Ectodermal cell (in vitro differentiated cells): ENCODE data around the gene STH.

ENCODE experiments used
- H3K27ac ChIP-seq: 2 replicates; pipeline ENCODE4 v1.7.0; 2013; ENCODE audit warnings: mild to moderate bottlenecking, low read depth, low read length; ENCODE audit not compliant: insufficient read depth, poor library complexity, severe bottlenecking
- H3K27me3 ChIP-seq: 2 replicates; pipeline ENCODE4 v1.7.0; 2013; ENCODE audit warnings: mild to moderate bottlenecking, low read length; ENCODE audit not compliant: insufficient read depth, control insufficient read depth, poor library complexity, severe bottlenecking
- H3K36me3 ChIP-seq: one replicate; pipeline ENCODE4 v1.7.0; 2013; ENCODE audit warnings: low read length; ENCODE audit not compliant: control insufficient read depth, insufficient read depth
- H3K4me1 ChIP-seq: one replicate; pipeline ENCODE4 v1.7.0; 2013; ENCODE audit warnings: low read length; ENCODE audit not compliant: control insufficient read depth, insufficient read depth
- H3K4me3 ChIP-seq: 2 replicates; pipeline ENCODE4 v1.7.0; 2013; ENCODE audit warnings: low read depth, low read length, control low read depth; ENCODE audit not compliant: insufficient read depth
- H3K9me3 ChIP-seq: 2 replicates; pipeline ENCODE4 v1.7.0; 2013; ENCODE audit warnings: mild to moderate bottlenecking, low read length, moderate library complexity; ENCODE audit not compliant: control insufficient read depth
- WGBS, 2 experiments: methylation state at CpG; one replicate each; pipeline ENCODE4 v1.1.7; 2013; ENCODE audit warnings: missing lambda C conversion rate in 2 of 2; 5-methylcytosine and 5-hydroxymethylcytosine counted together

The STH gene

DNA sequence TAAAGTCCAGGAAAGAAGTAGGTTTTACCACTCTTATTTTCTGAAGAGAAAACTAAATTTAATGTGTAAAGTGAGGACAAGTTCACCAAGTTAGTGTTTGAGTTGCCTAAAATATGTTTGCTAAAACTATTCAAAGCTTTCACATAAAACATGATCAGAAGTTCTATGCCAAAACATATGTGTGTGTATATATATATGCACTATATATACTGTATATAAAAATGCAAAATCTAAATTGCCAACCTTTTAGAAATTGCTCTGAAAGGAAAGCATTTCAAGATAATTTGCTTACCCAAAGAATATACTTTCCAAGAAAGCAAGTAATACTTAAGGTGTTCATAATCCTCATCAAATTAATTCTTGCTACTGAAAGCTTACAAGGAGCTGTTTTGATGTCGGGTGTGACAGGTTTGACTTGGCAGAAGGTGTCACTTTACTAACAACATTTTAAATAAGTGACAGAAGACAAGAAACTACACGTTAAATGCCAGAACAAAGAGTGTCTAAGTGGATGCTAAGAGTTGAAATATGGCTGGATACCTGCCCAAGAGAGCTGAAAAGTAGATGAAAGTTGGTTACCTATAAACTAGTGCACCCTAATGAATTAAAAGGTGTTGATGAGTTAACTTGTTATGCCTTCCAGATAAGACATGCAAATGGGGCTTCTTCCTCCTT, 32.3 kb upstream of the STH start:
- Histone ChIP-seq H3K36me3 (no peaks in the 10 kb centered on the region), H3K9me3 (no peaks in the 10 kb centered on the region), H3K27me3 (no peaks in the 10 kb centered on the region), H3K27ac (no peak overlapping the region), H3K4me1 (no peaks in the 10 kb centered on the region), H3K4me3 (no peak overlapping the region)
- 76 to 85% methylated on average over 2 of the region's 2 CpGs for WGBS, 2 experiments

DNA sequence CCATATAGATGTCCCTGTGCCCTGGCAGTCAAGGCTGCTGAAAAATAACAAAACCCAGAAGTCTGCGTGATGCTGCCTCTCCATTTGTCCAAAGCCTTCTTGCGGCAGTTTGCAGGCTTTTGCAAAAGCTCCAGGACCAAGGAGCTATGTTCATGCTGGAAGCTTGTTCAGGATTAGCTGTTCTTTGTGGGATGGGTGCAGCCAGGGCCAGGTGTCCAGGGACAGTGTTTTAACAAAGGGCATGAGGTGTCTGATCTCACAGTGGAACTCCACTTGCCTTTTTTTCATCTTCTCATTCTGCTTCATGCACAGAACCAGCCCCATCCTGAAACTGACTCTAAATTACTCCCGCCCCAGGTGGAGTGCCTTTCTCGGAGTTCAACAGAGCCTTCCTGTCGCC, 31.7 kb upstream of the STH start:
- no peak overlapping the region for H3K27ac ChIP-seq
- no peaks in the 10 kb centered on the region for H3K36me3 ChIP-seq
- no peaks in the 10 kb centered on the region for H3K4me1 ChIP-seq
- H3K4me3 ChIP-seq: no peak overlapping the region
- no peaks in the 10 kb centered on the region for H3K9me3 ChIP-seq
- 90 to 91% methylated on average over 5 of the region's 5 CpGs for WGBS, 2 experiments
- no peaks in the 10 kb centered on the region for H3K27me3 ChIP-seq

DNA sequence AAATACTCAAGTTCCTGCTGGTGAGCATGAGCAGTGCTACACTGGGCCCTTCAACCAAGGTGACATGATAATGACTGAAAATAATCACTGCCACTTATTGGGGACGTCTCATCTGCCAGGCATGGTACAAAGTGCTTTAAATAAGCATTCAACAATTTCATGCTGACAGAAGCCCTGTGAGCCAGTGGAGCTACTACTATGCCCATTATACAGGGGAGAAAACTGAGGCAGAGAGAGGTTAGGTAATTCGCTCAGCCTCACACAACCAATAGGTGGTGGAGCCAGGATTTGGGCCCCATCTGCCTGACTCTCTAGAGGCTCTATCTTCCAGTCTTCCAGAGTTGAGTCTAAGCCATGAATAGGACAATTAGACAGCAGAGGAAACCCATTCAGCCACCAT, 30.3 kb upstream of the STH start:
- H3K27ac ChIP-seq: no peak overlapping the region
- no peak overlapping the region for H3K4me3 ChIP-seq
- WGBS, 2 experiments: 93% methylated on average over 2 of the region's 2 CpGs
- H3K9me3 ChIP-seq: no peaks in the 10 kb centered on the region
- H3K36me3 ChIP-seq: no peaks in the 10 kb centered on the region
- no peaks in the 10 kb centered on the region for H3K4me1 ChIP-seq
- H3K27me3 ChIP-seq: no peaks in the 10 kb centered on the region

DNA sequence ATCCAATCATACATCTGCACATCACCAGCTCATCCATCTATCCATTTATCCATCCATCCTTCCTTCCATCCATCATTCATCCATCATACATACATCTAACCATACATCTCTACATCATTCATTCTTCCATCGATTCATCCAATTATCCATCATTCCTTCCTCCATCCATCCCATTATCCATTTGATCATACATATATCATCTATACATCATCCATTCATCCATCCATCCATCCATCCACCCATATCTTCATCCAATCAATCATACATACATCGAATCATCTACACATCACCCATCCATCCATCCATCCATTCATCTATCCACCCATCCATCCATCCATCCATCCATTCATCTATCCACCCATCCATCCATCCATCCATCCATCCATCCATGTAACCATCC, 29.3 kb upstream of the STH start:
- WGBS, 2 experiments: 83 to 88% methylated on average over 2 of the region's 2 CpGs
- no peaks in the 10 kb centered on the region for H3K27me3 ChIP-seq
- H3K9me3 ChIP-seq: no peaks in the 10 kb centered on the region
- no peaks in the 10 kb centered on the region for H3K36me3 ChIP-seq
- no peaks in the 10 kb centered on the region for H3K4me1 ChIP-seq
- H3K4me3 ChIP-seq: no peak overlapping the region
- no peak overlapping the region for H3K27ac ChIP-seq

DNA sequence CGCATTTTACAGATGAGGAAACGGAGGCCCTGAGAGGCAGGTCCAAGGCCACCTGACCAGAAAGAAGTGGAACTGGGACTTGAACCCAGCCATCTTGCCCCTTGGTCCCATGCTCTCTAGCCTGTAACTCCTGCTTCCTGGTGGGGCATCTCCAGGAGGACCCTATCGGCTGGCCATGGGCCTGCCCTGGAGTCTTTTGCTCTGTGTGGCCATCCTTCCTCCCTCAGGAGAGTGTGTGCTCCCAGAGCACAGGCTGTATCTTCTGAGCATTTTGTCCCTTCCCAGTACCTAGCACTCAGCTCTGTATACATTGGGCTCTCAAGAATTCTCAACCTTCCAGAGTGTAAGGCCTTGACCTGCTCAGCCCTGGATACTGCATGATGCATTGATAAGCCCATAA, 28.4 kb upstream of the STH start:
- Histone ChIP-seq H3K36me3 (no peaks in the 10 kb centered on the region), H3K27me3 (no peaks in the 10 kb centered on the region), H3K27ac (no peak overlapping the region), H3K4me1 (no peaks in the 10 kb centered on the region), H3K9me3 (no peaks in the 10 kb centered on the region), H3K4me3 (no peak overlapping the region)
- WGBS, 2 experiments: 93 to 95% methylated on average over 3 of the region's 3 CpGs

GRCh38 chr17:45971698-45972141, 27.3 kb upstream of the STH start:
- H3K27ac ChIP-seq: no peak overlapping the region
- WGBS, 2 experiments: 58 to 61% methylated on average over 14 of the region's 14 CpGs
- no peak overlapping the region for H3K4me3 ChIP-seq
- no peaks in the 10 kb centered on the region for H3K36me3 ChIP-seq
- H3K27me3 ChIP-seq: no peaks in the 10 kb centered on the region
- no peaks in the 10 kb centered on the region for H3K9me3 ChIP-seq
- H3K4me1 ChIP-seq: no peaks in the 10 kb centered on the region

- 95 to 99% methylated on average over 3 of the region's 3 CpGs for WGBS, 2 experiments
- Histone ChIP-seq H3K9me3 (no peaks in the 10 kb centered on the region), H3K36me3 (no peaks in the 10 kb centered on the region), H3K27ac (no peak overlapping the region), H3K27me3 (no peaks in the 10 kb centered on the region), H3K4me1 (no peaks in the 10 kb centered on the region), H3K4me3 (no peak overlapping the region)
Observed at GRCh38 chr17:45972531-45972930, 26.5 kb upstream of the STH start.

DNA sequence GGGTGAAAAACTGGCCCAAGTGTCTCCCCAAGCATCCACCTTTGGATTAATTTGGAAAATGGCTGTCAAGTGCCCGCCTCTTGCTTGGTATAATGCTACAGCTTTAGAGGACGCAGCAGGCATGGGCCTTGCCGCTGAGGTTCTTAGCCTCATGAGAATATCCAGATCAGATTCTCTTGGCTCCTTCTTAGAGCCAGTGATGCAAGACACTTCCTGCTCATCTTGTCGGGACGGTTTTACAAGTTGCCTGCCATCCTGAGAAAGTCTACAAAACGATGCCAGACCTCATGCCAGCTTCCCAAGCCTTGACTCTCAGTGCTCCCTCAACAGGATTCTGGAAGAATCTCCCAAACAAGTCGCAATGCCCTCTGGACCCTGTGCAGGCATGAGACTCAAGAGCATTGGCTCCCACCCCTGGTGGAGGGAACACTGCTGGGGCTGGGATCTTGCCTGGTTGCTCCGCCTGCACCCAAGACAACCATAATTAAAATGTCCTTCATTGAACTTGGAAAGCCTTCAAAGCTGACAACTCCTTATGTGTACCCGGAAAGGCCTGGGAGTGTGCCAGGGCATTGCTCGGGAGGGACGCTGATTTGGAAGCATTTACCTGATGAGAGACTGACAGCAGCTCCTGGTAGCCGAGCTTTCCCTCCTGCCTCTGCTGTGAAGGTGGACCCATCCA, 25.8 kb upstream of the STH start:
- Histone ChIP-seq H3K4me3 (no peak overlapping the region), H3K27me3 (no peaks in the 10 kb centered on the region), H3K9me3 (no peaks in the 10 kb centered on the region), H3K4me1 (no peaks in the 10 kb centered on the region), H3K27ac (no peak overlapping the region), H3K36me3 (no peaks in the 10 kb centered on the region)
- WGBS, 2 experiments: 93 to 95% methylated on average over 12 of the region's 12 CpGs

DNA sequence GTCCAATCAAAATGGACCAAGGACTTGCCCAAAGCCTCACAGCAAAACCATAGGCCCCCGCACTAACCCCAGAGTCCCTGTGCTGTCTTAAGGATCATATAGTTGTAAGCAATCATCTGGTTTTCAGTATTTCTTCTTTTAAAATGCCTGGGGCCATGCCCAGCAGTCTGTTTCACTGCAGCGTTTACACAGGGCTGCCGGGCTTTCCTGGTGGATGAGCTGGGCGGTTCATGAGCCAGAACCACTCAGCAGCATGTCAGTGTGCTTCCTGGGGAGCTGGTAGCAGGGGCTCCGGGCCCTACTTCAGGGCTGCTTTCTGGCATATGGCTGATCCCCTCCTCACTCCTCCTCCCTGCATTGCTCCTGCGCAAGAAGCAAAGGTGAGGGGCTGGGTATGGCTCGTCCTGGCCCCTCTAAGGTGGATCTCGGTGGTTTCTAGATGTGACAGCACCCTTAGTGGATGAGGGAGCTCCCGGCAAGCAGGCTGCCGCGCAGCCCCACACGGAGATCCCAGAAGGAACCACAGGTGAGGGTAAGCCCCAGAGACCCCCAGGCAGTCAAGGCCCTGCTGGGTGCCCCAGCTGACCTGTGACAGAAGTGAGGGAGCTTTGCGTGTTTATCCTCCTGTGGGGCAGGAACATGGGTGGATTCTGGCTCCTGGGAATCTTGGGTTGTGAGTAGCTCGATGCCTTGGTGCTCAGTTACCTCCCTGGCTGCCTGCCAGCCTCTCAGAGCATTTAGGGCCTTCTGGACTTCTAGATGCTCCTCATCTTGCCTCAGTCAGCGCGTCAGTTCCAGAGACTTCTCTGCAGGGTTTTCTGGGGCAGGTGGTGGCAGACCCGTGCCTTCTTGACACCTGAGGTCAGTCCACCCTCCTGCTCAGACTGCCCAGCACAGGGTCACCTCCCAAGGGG, 24.8 kb upstream of the STH start:
- 91 to 94% methylated on average over 17 of the region's 17 CpGs for WGBS, 2 experiments
- H3K27me3 ChIP-seq: no peaks in the 10 kb centered on the region
- no peaks in the 10 kb centered on the region for H3K4me1 ChIP-seq
- no peak overlapping the region for H3K4me3 ChIP-seq
- H3K36me3 ChIP-seq: no peaks in the 10 kb centered on the region
- no peaks in the 10 kb centered on the region for H3K9me3 ChIP-seq
- no peak overlapping the region for H3K27ac ChIP-seq
